T-helper 2 cell treated with Interferon-gamma antibody and Interleukin-4, amounts not matched to agents 100 ng/mL and 5 ng/mL, for 36 hours (primary cell): Measurements from ENCODE around the gene PRPH2. TPM values are rescaled to one million over a fixed set of nuclear protein-coding genes. Genes with fewer than 3 reads are reported as not detected.
"Not testable (repeated sequence)": the region's sequence is repeated elsewhere in the genome, so short reads cannot be mapped to it uniquely, and the experiment has no call there.

Experiments
- intact Hi-C: fragments of 100-400 bp; cut with micrococcal nuclease; formaldehyde crosslinking; loops from one replicate; pipeline ENCODE4 v1.15.1; 2023
- total RNA-seq: library from RNA; stranded (reverse); gene quantifications from 2 replicates; pipeline ENCODE4 v1.2.3, GENCODE V29; 2022

PRPH2 gene
- total RNA-seq, 1 donor from 2014 or later: not detected

DNA sequence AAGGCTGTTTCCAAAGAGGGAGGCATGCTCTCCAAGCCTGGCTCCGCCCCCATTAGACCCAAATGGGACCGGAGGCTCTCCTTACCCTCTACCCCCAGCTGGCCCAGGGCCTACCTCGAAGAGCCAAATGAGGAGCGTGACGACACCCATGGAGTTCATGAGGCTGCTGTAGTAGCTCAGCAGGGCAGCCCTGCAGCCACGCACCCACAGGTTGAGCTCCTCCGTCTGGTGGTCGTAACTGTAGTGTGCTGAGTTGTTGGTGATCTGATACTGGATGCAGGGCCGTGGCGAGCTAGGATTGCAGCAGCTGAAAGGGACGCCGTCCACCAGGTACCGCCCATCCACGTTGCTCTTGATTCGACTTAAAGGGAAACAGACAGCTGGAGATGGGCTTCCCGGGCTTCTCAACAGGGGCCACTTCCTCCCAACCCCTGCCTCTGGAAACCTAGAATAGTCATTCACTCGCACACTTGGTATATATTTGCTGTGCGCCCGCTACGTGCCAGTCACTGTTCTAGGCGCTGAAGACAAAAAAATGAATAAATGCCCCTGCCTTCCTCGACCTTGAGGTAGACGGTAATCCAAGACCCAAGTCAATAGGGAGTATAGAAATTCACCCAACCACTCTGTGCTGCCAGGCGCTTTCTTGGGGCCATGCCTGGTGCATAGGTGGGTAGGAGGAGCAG lies 18.0 kb downstream of the PRPH2 start:
- intact Hi-C loops: no loop called here

DNA sequence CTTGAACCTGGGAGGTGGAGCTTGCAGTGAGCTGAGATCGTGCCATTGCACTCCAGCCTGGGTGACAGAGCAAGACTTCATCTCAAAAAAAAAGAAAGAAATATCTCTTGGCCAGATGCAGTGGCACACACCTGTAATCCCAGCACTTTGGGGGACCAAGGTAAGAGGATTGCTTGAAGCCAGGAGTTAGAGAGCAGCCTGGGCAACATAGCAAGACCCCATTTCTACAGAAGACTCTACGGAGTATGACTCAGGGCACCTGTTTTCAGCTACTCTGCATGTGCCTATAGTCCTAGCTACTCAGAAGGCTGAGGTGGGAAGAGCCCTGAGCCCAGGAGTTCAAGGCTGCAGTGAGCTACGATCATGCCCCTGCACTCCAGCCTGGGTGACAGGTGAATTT lies 19.6 kb downstream of the PRPH2 start:
- intact Hi-C loops: not testable (repeated sequence)

DNA sequence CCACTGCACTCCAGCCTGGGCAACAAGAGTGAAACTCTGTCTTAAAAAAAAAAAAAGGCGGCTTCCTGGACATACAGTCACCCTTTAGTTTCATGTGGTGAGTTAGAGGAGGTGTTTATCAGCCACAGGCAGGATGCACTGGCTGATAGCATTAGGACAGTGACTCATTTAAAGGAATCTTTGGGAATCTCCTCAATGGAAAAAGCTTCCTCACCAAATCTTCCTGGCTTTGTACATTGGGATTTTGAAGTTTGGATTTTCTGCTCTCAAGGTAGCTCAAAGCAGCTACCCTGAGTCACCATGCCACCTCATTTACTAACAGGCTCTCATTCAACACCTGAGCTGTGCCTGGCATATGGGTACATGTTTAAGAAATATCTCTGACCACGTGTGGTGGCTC lies 20.2 kb downstream of the PRPH2 start:
- intact Hi-C loops: no loop called here

GRCh38 chr6:42698217-42698616 lies 24.2 kb downstream of the PRPH2 start:
- intact Hi-C loops: no loop called here

GRCh38 chr6:42697268-42697655 lies 25.1 kb downstream of the PRPH2 start:
- intact Hi-C loops: no loop called here

GRCh38 chr6:42696526-42697267 lies 25.7 kb downstream of the PRPH2 start:
- intact Hi-C loops: no loop called here

GRCh38 chr6:42694586-42694985 lies 27.8 kb downstream of the PRPH2 start:
- intact Hi-C loops: no loop called here

GRCh38 chr6:42693725-42694323 lies 28.6 kb downstream of the PRPH2 start:
- intact Hi-C loops: loop anchor here (2.0 kb wide), 2 partner anchors 33 to 53 kb away; partner anchors contain the start of gene TBCC

- intact Hi-C loops: loop anchor here (2.0 kb wide), 2 partner anchors 34 to 54 kb away; partner anchors contain the start of gene TBCC
These were observed 30.1 kb downstream of the PRPH2 start for GRCh38 chr6:42692137-42692911.

- intact Hi-C loops: no loop called here
These were observed 31.5 kb downstream of the PRPH2 start for GRCh38 chr6:42690872-42691271.

GRCh38 chr6:42690151-42690702 lies 32.2 kb downstream of the PRPH2 start:
- intact Hi-C loops: no loop called here

DNA sequence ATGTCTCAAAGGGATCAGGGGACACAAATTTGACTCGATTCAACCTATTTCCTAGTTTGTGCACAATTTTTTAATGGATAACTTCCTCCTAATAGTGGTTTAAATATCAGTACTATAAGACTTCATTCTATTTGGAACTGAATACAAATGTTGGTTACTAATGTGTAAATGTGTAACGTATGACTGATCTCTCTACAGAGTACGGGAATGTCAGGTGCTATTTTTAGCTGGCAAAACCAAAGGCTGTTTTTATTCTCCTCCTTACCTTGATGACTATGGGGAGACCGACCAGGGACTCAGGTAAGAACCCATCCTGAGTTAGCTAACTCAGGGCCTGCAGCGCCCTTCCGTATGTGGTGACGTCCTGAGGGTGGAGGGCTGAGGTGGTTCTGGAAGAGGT lies 33.0 kb downstream of the PRPH2 start:
- intact Hi-C loops: no loop called here

DNA sequence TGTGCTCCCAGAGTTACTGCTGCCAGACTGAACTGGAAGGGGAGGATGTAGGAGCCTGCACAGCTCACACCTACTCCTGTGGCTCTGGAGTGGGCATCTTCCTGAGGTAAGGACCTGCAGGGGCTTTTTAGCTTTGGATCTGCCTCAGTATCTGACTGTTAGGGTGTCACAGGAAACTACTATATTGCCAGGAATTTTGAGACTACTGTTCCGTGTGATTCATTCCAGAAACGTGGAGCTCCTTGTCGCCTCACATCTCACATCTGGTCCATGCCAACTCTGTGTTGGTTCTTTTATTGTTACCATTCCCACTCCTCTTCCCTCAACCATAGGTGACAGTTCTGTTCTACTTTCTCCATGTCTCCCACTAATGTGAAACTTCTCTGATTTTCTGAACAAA lies 34.1 kb downstream of the PRPH2 start:
- intact Hi-C loops: no loop called here

DNA sequence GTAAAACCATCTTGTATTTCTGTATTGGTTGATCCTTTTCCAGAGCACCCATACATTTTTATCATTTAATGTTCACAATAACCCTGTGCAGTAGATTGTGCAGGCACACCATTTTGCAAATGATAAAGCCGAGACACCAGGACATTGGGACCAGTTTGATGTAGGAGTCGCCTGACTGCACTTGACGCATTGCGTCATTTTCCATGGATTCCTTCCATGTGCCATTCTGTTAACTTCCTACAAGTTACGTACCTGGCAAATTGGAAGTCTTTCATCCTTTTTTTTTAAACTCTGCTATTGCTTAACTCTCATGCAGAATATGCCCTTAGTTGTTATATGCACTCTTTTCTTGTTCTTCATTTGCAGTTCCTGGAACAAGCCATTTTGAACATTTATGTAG lies 43.0 kb downstream of the PRPH2 start:
- intact Hi-C loops: no loop called here

- intact Hi-C loops: no loop called here
These were observed 47.6 kb downstream of the PRPH2 start for GRCh38 chr6:42674780-42675179.

GRCh38 chr6:42674368-42674767 lies 48.0 kb downstream of the PRPH2 start:
- intact Hi-C loops: not testable (repeated sequence)

DNA sequence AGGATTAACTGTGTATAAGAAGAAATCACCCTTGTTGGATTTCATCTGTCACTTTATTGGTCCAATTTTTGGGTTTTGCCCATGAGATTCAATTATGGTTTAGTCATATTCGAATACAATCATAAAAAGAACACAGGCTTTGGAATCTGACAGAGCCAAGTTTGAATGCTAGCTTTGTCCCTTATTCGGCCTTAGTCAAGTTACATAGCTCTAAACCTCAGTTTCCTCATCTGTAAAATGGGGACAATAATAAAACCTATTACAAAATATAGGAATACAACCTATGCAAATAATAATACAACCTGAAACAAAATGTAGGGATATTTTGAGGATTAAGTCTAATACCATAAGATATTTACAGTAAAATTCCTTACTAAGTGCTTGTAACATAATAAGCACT lies 57.7 kb downstream of the PRPH2 start:
- intact Hi-C loops: no loop called here

- intact Hi-C loops: loop anchor here (1.0 kb wide), 3 partner anchors 65 to 238 kb away; no protein-coding TSS in a partner anchor
These were observed 60.8 kb downstream of the PRPH2 start for GRCh38 chr6:42661540-42662153.

GRCh38 chr6:42659806-42660205 lies 62.6 kb downstream of the PRPH2 start:
- intact Hi-C loops: no loop called here

DNA sequence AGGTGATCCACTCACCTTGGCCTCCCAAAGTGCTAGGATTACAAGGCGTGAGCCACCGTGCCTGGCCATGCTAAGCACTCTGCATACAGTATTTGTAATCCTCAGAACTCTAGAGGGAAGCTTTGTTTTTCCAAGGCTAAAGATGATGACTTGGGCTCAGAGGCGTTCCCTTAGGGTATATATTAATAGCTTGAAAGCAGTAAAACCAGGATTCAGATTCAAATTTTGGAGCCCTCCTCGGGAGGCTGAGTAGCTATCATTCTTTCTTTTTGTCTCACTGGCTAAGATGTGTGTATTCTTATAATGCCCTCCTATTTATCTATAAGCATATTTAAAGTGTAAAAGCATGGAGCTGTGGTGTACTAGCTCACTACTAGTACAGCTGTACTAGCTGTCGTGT lies 68.5 kb downstream of the PRPH2 start:
- intact Hi-C loops: no loop called here
